Measurements from ENCODE around the gene TBCC. TPM values are rescaled to one million over a fixed set of nuclear protein-coding genes. Genes with fewer than 3 reads are reported as not detected.

Gene TBCC
- total and polyA plus RNA-seq, 2 of the 13 experiments (the other 11 are each of a cell fraction or from before 2014, with no cell fraction given), result 14.8 to 36.1 TPM

DNA sequence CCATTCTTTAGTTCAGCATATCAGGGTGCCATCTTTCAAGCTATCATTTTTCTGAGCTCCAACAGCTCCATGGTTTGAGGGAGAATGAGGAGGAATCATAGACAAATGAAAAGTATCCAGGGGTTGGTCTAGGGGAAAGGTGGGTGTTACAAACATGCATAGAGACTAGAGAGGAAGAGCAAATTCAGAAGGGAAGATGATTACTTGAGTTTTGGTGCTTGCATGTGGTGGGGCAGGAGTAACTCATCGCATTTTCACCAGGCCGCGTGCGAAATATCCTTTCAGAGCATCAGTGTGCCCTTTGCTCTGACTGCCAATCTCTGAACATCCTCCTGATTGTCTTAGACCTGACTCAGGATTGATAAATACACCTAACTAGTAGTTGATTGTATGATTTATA lies 28.3 kb upstream of the TBCC start (continued):
- no peak for TF ChIP-seq TGIF2 (CRISPR knock-in tag; IDR thresholded peaks at IDR 0.05)
- TF ChIP-seq ZNF772 (CRISPR knock-in tag; IDR thresholded peaks at IDR 0.05), result no peak
- no peak for TF ChIP-seq ZFY (CRISPR knock-in tag; IDR thresholded peaks at IDR 0.05)
- TF ChIP-seq, protein P1, sequence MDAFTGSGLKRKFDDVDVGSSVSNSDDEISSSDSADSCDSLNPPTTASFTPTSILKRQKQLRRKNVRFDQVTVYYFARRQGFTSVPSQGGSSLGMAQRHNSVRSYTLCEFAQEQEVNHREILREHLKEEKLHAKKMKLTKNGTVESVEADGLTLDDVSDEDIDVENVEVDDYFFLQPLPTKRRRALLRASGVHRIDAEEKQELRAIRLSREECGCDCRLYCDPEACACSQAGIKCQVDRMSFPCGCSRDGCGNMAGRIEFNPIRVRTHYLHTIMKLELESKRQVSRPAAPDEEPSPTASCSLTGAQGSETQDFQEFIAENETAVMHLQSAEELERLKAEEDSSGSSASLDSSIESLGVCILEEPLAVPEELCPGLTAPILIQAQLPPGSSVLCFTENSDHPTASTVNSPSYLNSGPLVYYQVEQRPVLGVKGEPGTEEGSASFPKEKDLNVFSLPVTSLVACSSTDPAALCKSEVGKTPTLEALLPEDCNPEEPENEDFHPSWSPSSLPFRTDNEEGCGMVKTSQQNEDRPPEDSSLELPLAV (CRISPR knock-in tag; conservative IDR thresholded peaks at IDR 0.05; ENCODE audit: low read depth), result no peak
- no peak for TF ChIP-seq REPIN1 (CRISPR knock-in tag; IDR thresholded peaks at IDR 0.05; ENCODE audit: borderline replicate concordance, low read depth)
- TF ChIP-seq, protein P2, sequence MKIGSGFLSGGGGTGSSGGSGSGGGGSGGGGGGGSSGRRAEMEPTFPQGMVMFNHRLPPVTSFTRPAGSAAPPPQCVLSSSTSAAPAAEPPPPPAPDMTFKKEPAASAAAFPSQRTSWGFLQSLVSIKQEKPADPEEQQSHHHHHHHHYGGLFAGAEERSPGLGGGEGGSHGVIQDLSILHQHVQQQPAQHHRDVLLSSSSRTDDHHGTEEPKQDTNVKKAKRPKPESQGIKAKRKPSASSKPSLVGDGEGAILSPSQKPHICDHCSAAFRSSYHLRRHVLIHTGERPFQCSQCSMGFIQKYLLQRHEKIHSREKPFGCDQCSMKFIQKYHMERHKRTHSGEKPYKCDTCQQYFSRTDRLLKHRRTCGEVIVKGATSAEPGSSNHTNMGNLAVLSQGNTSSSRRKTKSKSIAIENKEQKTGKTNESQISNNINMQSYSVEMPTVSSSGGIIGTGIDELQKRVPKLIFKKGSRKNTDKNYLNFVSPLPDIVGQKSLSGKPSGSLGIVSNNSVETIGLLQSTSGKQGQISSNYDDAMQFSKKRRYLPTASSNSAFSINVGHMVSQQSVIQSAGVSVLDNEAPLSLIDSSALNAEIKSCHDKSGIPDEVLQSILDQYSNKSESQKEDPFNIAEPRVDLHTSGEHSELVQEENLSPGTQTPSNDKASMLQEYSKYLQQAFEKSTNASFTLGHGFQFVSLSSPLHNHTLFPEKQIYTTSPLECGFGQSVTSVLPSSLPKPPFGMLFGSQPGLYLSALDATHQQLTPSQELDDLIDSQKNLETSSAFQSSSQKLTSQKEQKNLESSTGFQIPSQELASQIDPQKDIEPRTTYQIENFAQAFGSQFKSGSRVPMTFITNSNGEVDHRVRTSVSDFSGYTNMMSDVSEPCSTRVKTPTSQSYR (CRISPR knock-in tag; IDR thresholded peaks at IDR 0.05; ENCODE audit: borderline replicate concordance), result no peak
- TF ChIP-seq LRRFIP1 (CRISPR knock-in tag; conservative IDR thresholded peaks at IDR 0.05), result no peak
- no peak for TF ChIP-seq PRDM15 (CRISPR knock-in tag; IDR thresholded peaks at IDR 0.05)
- TF ChIP-seq NR2F1 (CRISPR knock-in tag; IDR thresholded peaks at IDR 0.05), result no peak
